Lung (tissue), 12 donors: ENCODE data around the gene MEN1. TPM values are rescaled to one million over a fixed set of nuclear protein-coding genes. Genes with fewer than 3 reads are reported as not detected.
A peak's percentile ranks its signal among the peaks of the same experiment; 100 is the strongest.

Experiments used
- ATAC-seq: fragments of 200-7000 bp; cut with Tn5 transposase; one replicate; pipeline ENCODE4 v1.9.1; 2020; ENCODE audit warnings: moderate number of reproducible peaks; ENCODE audit not compliant: insufficient read depth, low FRiP score
- DNase-seq, 3 donors: peaks; one replicate each; pipeline ENCODE4 v3.0.0-alpha.2; 2013 to 2017
- H3K27ac ChIP-seq, 2 donors: one replicate each; pipeline ENCODE4 v1.5.1; 2013; ENCODE audit warnings: mild to moderate bottlenecking in 2 of 2, moderate library complexity in 2 of 2, control low read depth in 1 of 2, inconsistent platforms in 1 of 2, low read depth in 1 of 2, low read length in 1 of 2
- H3K27me3 ChIP-seq, 3 donors: one replicate each; pipeline ENCODE4 v1.5.1; 2013; ENCODE audit warnings: low read length in 2 of 3; ENCODE audit not compliant: control insufficient read depth in 3 of 3, insufficient read depth in 3 of 3
- H3K36me3 ChIP-seq, 4 donors: one replicate each; pipeline ENCODE4 v1.5.1; 2013; ENCODE audit warnings: low read length in 4 of 4, mild to moderate bottlenecking in 1 of 4, moderate library complexity in 1 of 4; ENCODE audit not compliant: control insufficient read depth in 4 of 4, insufficient read depth in 4 of 4
- H3K4me1 ChIP-seq, 5 donors: one replicate each; pipeline ENCODE4 v1.5.1; 2013; ENCODE audit warnings: low read length in 5 of 5, mild to moderate bottlenecking in 2 of 5, moderate library complexity in 1 of 5; ENCODE audit not compliant: control insufficient read depth in 5 of 5, insufficient read depth in 5 of 5
- H3K4me3 ChIP-seq: one replicate; pipeline ENCODE4 v1.5.1; 2013; ENCODE audit warnings: mild to moderate bottlenecking, control low read depth, moderate library complexity
- H3K9ac ChIP-seq, 2 donors: one replicate each; pipeline ENCODE4 v1.5.1; 2013; ENCODE audit warnings: low read length in 2 of 2, control low read depth in 1 of 2; ENCODE audit not compliant: insufficient read depth in 1 of 2
- H3K9me3 ChIP-seq, 4 donors: one replicate each; pipeline ENCODE4 v1.5.1; 2013; ENCODE audit warnings: low read length in 3 of 4, mild to moderate bottlenecking in 1 of 4, moderate library complexity in 1 of 4; ENCODE audit not compliant: control insufficient read depth in 4 of 4, insufficient read depth in 3 of 4
- CTCF ChIP-seq: IDR thresholded peaks from 2 replicates; pipeline ENCODE4 v1.5.1; 2012; ENCODE audit warnings: mild to moderate bottlenecking; ENCODE audit errors: control extremely low read depth, extremely low read depth
- WGBS, 2 donors: extraction: QIAGEN DNeasy Blood & Tissue Kit; methylation state at CpG; one replicate each; pipeline ENCODE4 v1.1.7; 2013; 5-methylcytosine and 5-hydroxymethylcytosine counted together
- polyA plus RNA-seq, 2 donors: library from polyadenylated mRNA; stranded (reverse); fragments of 200-250 nt; gene quantifications; one replicate each; pipeline ENCODE4 v1.2.1, GENCODE V29; 2013
- total RNA-seq, 2 donors: library from RNA; depleted of rRNA in 1 of 2; stranded (reverse); fragments of >200 nt in 1 of 2; gene quantifications; one replicate each; pipeline ENCODE4 v1.2.1, GENCODE V29; 2014 to 2021
- donor health status: control.
- donor health status: control.
- donor health status: Bipolar disorder and iron deficiency.
- donor health status: healthy.
- donor health status: DM: yes; HTN: yes; CAD: no.

Gene MEN1
- total and polyA plus RNA-seq, 4 donors, result 15.0 to 24.9 (median 18.6) TPM

- no peaks in the 10 kb centered on the region for H3K9me3 ChIP-seq
- 88 to 95% methylated on average over 12 of the region's 12 CpGs for WGBS, 2 donors
- no peak overlapping the region for H3K4me3 ChIP-seq
- DNase-seq, result no peak
- no peaks in the 10 kb centered on the region for H3K27me3 ChIP-seq
- TF ChIP-seq CTCF, result no peak
- H3K9ac ChIP-seq, result no peak overlapping the region
- no peak for ATAC-seq
- peaks cover 0 to 10% (median 4%) of the 10 kb centered on the region in 4 donors for H3K36me3 ChIP-seq
- H3K4me1 ChIP-seq, result no peaks in the 10 kb centered on the region
- no peak overlapping the region for H3K27ac ChIP-seq
These were observed 25.4 kb downstream of the MEN1 start for GRCh38 chr11:64784813-64785581.

- Histone ChIP-seq H3K4me1 (peaks cover 2 to 20% (median 11%) of the 10 kb centered on the region in 5 donors), H3K4me3 (peak within 1 kb of the TSS; percentile 98), H3K9ac (peak within 1 kb of the TSS; percentile 42 to 96), H3K27ac (peak within 1 kb of the TSS; percentile 100), H3K9me3 (no peaks in the 10 kb centered on the region), H3K27me3 (no peaks in the 10 kb centered on the region), H3K36me3 (peaks cover 14 to 30% (median 24%) of the 10 kb centered on the region in 4 donors)
- ATAC-seq, result peak; percentile 91
- TF ChIP-seq CTCF, result no peak
- DNase-seq, result peak; percentile 100
- WGBS, 2 donors, result 0 to 1% methylated on average over 76 to 80 of the region's 80 CpGs
These were observed 31.7 kb downstream of the MEN1 start, which contains the start of gene SF1 for GRCh38 chr11:64778473-64779298. Gene SF1 (minus strand): TSS chr11:64778542. CDS start chr11:64778392, 150 bp downstream.

DNA sequence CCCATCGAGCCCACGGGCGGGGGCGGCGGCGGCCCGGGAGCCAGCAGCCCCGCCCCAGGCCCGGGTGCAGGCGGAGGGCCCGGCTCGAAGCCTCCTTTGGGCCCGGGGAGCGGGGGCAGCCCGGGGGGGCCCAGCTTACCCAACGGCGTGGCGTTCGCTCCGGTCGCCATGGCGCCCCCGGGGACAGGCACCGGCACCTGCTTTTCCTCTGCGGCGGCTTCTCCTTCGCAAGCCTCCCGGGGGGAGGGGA lies 32.2 kb downstream of the MEN1 start:
- 0 to 1% methylated on average over 7 to 28 of the region's 28 CpGs for WGBS, 2 donors
- Histone ChIP-seq H3K9ac (peak overlapping the region in 1 of 2 donors; percentile 40), H3K9me3 (no peaks in the 10 kb centered on the region), H3K36me3 (peaks cover 14 to 36% (median 29%) of the 10 kb centered on the region in 4 donors), H3K4me3 (peak overlapping the region; percentile 93), H3K4me1 (peaks cover 2 to 22% (median 11%) of the 10 kb centered on the region in 5 donors), H3K27ac (peak overlapping the region; percentile 100), H3K27me3 (no peaks in the 10 kb centered on the region)
- no peak for TF ChIP-seq CTCF
- DNase-seq, result no peak
- no peak for ATAC-seq
